BJ (cell line): ENCODE data around the gene MAPK11. TPM values are rescaled to one million over a fixed set of nuclear protein-coding genes. Genes with fewer than 3 reads are reported as not detected.

Experiments used
- CTCF ChIA-PET: fragments of 350-600 bp; formaldehyde crosslinking; extraction: SDS; loops from one replicate; lab custom pipeline; 2021; ENCODE audit warnings: antibody characterized with exemption, inconsistent platforms; lab: Yijun Ruan, JAX
- POLR2A ChIA-PET: fragments of 300-600 bp; sonication (Branson Sonifier 250); formaldehyde crosslinking; extraction: SDS; loops from one replicate; lab custom pipeline; 2021; ENCODE audit warnings: antibody characterized with exemption; lab: Charles Lee
- DNase-seq: peaks from one replicate; pipeline ENCODE4 v3.0.0-alpha.2; 2011; ENCODE audit warnings: low read depth
- H3K27me3 ChIP-seq: 2 replicates; pipeline ENCODE4 v1.6.0; 2011; ENCODE audit warnings: low read length; ENCODE audit not compliant: control insufficient read depth, insufficient read depth
- H3K36me3 ChIP-seq: 2 replicates; pipeline ENCODE4 v1.5.1; 2011; ENCODE audit warnings: low read length; ENCODE audit not compliant: control insufficient read depth, insufficient read depth
- H3K4me3 ChIP-seq: 2 replicates; pipeline ENCODE4 v1.5.1; 2011; ENCODE audit warnings: low read depth, mild to moderate bottlenecking, control low read depth, low read length
- polyA minus RNA-seq: library from RNA; depleted of rRNA, polyadenylated mRNA; stranded (reverse); fragments of >200 nt; gene quantifications from 2 replicates; pipeline ENCODE4 v1.2.3, GENCODE V29; 2011; rRNA and poly(A)+ RNA removed
- polyA plus RNA-seq: library from polyadenylated mRNA; depleted of rRNA; stranded (reverse); fragments of >200 nt; gene quantifications from 2 replicates; pipeline ENCODE4 v1.2.3, GENCODE V29; 2011; rRNA removed
- TF ChIP-seq, protein P1 (sequence below): IDR thresholded peaks from 2 replicates; pipeline ENCODE4 v1.5.1; 2011; ENCODE audit warnings: low read depth, mild to moderate bottlenecking, control low read depth, inconsistent platforms, low read length, moderate library complexity; ENCODE audit not compliant: insufficient read depth

Gene MAPK11
- polyA plus RNA-seq (11.2 and 19.6 TPM in 2 replicates), polyA minus RNA-seq (13.7 and 18.9 TPM in 2 replicates)

DNA sequence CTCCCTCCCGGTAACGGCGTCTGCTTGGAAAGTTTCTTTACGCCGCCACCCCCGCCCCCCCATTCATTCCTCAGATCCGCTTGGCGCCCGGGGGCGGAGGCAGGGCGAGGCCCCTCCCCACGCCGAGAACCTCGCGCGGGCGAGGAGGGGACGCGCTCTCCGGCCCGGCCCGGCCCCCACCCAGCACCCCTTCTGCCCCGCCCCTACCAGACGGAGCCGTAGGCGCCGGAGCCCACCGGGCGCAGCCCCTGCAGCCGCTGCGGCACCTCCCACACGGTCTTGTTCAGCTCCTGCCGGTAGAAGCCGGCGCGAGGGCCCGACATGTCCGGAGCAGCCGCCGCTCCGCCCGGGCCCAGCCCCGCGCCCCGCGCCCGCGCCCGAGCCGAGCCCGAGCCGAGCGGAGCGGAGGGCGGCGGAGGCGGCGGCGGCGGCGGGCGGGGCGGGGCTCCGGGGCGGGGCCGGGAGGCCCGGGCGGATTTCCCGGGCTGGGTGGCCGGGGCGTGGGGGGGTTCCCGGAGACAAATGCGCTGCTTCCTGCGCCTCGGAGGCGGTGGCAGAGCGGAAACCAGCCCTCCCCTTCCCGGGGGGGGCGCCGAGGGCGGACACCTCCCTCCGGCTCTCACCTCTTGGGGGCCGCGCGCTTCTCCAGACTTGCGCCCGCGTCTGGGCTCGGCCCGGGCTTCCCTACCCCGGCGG lies at the start of gene MAPK11:
MAPK11 (minus strand) TSS at position 411 of the 696 bp plus-strand sequence; CDS start at position 323, 88 bp downstream.
- peaks cover 7% of the 10 kb centered on the region for H3K36me3 ChIP-seq
- TF ChIP-seq, protein P1, sequence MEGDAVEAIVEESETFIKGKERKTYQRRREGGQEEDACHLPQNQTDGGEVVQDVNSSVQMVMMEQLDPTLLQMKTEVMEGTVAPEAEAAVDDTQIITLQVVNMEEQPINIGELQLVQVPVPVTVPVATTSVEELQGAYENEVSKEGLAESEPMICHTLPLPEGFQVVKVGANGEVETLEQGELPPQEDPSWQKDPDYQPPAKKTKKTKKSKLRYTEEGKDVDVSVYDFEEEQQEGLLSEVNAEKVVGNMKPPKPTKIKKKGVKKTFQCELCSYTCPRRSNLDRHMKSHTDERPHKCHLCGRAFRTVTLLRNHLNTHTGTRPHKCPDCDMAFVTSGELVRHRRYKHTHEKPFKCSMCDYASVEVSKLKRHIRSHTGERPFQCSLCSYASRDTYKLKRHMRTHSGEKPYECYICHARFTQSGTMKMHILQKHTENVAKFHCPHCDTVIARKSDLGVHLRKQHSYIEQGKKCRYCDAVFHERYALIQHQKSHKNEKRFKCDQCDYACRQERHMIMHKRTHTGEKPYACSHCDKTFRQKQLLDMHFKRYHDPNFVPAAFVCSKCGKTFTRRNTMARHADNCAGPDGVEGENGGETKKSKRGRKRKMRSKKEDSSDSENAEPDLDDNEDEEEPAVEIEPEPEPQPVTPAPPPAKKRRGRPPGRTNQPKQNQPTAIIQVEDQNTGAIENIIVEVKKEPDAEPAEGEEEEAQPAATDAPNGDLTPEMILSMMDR, result no peak
- no peaks in the 10 kb centered on the region for H3K27me3 ChIP-seq
- CTCF ChIA-PET, result interaction anchor here (1.4 to 1.5 kb wide), 2 partner anchors 29 to 56 kb away, joined by 4 to 6 read pairs; partner anchors contain the start of gene DENND6B
- peak within 1 kb of the TSS; percentile 51 for H3K4me3 ChIP-seq
- no peak for DNase-seq
- POLR2A ChIA-PET, result interaction anchor here (1.1 kb wide), 1 partner anchor 38 kb away, joined by 5 read pairs; no protein-coding TSS in a partner anchor

DNA sequence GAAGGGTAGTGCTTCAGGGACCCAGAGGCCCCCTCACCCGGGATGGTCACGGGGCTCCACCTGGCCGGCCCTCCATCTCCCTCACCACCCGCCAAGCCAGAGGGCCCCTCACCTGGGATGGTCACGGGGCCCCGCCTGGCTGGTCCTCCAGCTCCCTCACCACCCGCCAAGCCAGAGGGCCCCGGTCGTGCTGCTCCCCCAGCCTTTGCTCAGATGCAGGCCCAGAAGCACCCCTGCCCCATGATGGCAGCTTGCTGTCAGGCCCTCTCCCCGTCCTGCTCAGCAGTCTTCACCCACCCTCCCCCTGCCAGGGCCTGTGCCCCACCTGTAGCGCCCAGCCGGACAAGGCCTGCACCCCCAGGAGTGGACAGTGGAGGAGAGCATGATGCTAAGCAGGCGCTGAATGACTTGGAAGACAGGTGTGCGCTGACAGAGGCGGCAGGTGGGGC lies 49.3 kb upstream of the MAPK11 start:
- ChIA-PET POLR2A (no interaction called here), CTCF (interaction anchor here (1.2 to 1.5 kb wide), 2 partner anchors 9 to 67 kb away, joined by 4 to 5 read pairs; no protein-coding TSS in a partner anchor)
- no peak for DNase-seq
- no peaks in the 10 kb centered on the region for H3K27me3 ChIP-seq
- TF ChIP-seq, protein P1, result no peak
- H3K4me3 ChIP-seq, result no peak overlapping the region
- H3K36me3 ChIP-seq, result no peaks in the 10 kb centered on the region

DNA sequence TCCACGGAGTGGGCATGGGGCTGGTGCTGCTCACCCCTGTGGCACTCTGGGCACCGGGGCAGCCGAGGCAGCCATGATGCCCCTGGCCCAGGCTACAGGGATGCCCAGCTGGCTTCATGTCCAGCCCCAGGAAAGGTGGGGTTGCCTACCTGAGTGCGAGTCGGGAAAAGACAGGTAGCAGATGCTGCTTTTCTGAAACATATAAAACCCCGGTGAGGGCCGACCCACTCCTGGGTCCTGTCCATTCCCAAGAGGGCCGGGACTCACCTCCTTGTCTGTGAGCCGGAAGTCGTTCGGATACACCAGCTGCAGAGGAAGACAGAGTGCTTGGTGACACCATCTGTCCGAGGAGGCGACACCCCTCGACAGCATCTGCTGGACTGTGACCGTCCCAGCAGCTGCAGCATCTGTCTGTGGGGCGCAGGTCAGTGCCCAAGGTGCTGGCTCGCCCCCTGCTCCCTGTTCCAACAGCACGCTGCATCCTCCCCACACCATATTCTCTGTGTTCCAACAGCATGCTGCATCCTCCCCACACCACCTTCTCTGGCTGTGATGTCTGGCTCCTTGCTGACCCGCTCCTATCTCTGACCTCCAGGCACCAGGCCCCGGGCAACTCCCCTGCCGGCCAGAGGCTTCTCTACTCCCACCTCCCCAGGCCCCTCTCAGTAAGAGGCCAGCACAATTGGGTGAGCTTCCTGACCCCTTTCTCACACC lies 48.7 kb upstream of the MAPK11 start:
- ChIA-PET CTCF (interaction anchor here (1.2 kb wide), 1 partner anchor 67 kb away, joined by 4 read pairs; no protein-coding TSS in a partner anchor), POLR2A (no interaction called here)
- TF ChIP-seq, protein P1, result no peak
- H3K4me3 ChIP-seq, result no peak overlapping the region
- H3K27me3 ChIP-seq, result no peaks in the 10 kb centered on the region
- no peak for DNase-seq
- no peaks in the 10 kb centered on the region for H3K36me3 ChIP-seq

DNA sequence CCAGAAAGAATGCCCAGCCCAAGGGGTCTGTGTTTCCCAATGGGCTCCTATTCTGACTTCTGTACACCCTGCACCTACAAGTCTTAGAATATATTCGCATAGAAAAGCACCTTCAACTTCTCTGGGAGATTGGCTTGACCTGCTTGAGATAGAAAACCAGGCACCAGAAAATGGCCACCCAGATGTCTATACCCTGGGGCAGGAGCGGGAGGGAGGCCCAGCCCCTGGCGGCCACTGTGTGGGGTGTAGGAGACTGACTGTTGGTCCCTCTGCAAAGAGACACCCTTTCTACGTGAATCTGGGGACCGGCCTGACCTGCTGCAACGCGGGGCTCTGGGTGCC lies 48.1 kb upstream of the MAPK11 start:
- POLR2A ChIA-PET, result no interaction called here
- TF ChIP-seq, protein P1, result no peak
- H3K4me3 ChIP-seq, result no peak overlapping the region
- CTCF ChIA-PET, result no interaction called here
- no peaks in the 10 kb centered on the region for H3K27me3 ChIP-seq
- no peaks in the 10 kb centered on the region for H3K36me3 ChIP-seq
- no peak for DNase-seq

DNA sequence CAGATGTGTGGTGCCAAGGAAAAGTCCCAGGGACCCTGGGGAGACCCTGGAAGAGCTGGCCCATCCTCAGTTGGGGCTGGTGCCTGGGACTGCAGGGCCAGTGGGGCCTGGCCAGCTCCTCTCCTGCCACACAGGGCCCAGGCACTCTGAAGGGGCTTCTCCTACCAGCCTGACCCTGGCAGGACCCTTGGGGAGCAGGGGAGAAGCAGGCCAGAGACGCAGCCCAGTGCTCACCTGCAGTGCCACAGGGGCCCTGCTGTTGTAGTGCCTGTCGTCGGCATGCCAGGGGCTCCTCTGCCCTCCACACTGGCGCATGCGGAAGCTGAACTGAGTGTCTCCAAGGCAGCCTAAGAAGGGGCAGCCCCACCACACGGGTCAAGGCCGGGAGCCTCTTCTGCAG lies 47.5 kb upstream of the MAPK11 start:
- DNase-seq, result no peak
- Histone ChIP-seq H3K36me3 (no peaks in the 10 kb centered on the region), H3K4me3 (no peak overlapping the region), H3K27me3 (no peaks in the 10 kb centered on the region)
- CTCF ChIA-PET, result interaction anchor here (4.3 kb wide), 1 partner anchor 8 kb away, joined by 23 read pairs; the partner anchor contains the start of gene DENND6B
- TF ChIP-seq, protein P1, result no peak
- POLR2A ChIA-PET, result no interaction called here
